SH-SY5Y (cell line): ENCODE measurements around the gene ADGRL3.

Experiments
- GATA2 ChIP-seq: IDR thresholded peaks from 2 replicates; pipeline ENCODE4 v1.6.1; 2011; ENCODE audit warnings: mild to moderate bottlenecking, low read depth, low read length
- GATA3 ChIP-seq: IDR thresholded peaks from 2 replicates; pipeline ENCODE4 v1.6.1; 2011; ENCODE audit warnings: low read depth, mild to moderate bottlenecking, low read length, moderate library complexity

The ADGRL3 gene

DNA sequence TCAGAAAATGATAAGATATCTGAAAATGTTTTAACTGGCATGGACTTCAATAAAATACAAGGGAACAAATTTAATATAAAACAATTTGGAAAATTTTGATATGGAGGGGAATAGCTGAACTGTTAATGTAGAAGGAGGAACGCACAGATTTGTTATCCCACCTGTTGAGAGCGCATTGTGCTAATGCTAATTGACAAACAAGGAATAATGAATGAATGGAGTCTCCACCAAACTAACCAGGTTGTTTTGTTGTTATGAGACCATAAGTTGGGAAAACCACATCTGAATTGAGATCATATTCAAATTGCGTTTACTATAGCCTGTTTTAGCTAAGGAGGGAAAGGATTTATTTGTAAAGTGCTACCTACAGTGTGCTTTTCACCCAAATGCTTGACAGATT lies 195.6 kb downstream of the ADGRL3 start:
- TF ChIP-seq GATA3 (no peak), GATA2 (no peak)

DNA sequence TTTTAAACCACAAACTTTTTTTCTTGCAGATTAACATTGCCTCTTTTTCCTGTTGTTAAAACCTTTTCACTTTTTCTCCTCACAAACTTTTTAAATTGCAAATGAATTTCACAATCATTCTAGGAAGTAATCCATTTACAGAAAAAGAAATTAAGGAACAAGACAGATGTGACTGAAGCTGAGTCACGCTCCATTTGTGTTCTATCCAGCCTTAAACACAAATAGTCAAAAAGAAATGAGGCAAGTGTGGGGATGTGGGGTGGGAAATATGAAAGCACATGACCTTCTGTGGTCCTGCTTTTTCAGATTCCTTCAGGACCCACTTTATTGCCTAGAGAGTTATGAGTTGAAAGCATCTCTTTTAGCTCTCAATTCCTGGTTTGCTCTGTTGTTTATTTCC lies 197.0 kb downstream of the ADGRL3 start:
- TF ChIP-seq GATA2 (no peak), GATA3 (no peak)

DNA sequence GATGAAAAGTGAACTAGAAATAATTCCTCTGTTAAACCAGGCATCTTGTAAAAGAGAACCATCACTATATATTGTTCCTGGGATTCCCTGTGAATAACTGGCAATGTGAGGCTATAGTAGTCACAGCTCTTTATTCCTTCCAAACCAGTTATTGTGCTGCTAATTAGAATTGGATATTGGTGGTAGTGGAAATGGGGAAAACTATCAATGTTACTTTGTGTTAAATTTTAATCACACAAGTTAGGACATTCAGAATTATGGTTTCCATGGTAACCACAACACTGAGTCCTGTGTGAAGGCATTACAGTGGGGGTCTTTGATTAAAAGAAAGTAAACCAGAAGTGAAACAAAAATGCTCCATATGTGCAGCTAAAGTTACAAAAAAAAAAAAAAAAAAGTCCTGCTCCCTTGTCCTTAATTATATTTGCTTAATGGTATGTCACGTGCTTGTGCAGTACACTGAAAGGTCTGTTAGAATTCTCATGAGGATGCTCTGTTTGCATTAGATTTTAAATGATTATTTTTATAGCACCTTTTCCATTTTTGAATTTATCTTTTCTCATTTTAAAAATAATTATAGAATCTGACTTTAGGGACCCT lies 200.4 kb downstream of the ADGRL3 start:
- no peak for TF ChIP-seq GATA3
- TF ChIP-seq GATA2, result no peak

DNA sequence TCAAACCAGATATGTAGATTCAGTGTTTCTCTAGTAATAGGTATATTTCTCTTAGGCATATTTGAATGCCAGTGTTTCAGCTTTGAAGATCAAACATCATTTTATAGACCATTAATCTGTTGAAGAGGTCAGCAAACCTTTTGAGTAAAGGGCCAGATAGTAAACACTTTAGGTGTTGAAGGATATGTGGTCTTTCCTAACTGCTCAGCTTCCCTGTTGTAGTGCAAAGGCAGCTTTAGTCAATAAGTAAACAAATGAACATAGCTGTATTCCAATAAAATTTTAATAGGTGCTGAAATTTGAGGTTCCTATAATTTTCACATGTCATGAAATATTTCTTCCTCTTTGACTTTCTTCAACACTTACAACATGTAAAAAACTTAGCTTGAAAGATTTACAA lies 201.6 kb downstream of the ADGRL3 start:
- TF ChIP-seq GATA2 (no peak), GATA3 (no peak)

DNA sequence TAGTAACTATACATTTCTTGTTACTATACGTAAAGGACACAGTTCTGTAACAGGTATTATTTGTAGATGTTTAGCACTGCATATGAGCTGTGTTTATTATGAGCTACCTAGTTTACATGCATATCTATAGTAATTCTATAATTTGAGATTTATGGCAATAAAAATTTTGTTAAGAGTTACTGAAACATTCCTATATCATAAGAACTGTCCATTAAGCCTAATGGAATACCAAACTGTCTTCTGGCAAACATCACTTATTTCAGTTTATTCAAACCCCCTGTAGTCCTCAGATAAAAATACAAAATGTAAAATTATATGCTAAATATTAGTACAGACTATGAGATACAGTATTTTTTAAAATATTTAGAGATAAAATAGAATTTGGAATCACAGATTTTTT lies 205.2 kb downstream of the ADGRL3 start:
- TF ChIP-seq GATA2 (no peak), GATA3 (no peak)

DNA sequence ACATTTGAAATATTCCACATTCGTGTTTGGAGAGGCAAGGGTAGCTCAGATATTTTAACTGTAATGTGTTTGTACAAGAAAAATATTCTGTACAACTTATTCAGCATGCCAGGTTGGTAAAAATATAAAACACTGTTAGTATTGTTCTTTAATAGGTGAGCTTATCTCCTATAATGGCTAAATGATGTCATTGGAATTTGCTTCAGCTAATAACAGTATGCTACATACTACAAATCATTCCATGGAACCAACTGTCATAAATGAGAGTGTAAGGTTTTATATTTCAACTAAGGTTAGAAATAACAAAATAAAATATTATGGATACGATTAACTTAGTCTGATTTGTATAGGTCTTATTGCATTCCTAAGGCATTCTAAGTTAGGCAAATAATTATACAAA lies 206.6 kb downstream of the ADGRL3 start:
- TF ChIP-seq GATA3 (no peak), GATA2 (no peak)

DNA sequence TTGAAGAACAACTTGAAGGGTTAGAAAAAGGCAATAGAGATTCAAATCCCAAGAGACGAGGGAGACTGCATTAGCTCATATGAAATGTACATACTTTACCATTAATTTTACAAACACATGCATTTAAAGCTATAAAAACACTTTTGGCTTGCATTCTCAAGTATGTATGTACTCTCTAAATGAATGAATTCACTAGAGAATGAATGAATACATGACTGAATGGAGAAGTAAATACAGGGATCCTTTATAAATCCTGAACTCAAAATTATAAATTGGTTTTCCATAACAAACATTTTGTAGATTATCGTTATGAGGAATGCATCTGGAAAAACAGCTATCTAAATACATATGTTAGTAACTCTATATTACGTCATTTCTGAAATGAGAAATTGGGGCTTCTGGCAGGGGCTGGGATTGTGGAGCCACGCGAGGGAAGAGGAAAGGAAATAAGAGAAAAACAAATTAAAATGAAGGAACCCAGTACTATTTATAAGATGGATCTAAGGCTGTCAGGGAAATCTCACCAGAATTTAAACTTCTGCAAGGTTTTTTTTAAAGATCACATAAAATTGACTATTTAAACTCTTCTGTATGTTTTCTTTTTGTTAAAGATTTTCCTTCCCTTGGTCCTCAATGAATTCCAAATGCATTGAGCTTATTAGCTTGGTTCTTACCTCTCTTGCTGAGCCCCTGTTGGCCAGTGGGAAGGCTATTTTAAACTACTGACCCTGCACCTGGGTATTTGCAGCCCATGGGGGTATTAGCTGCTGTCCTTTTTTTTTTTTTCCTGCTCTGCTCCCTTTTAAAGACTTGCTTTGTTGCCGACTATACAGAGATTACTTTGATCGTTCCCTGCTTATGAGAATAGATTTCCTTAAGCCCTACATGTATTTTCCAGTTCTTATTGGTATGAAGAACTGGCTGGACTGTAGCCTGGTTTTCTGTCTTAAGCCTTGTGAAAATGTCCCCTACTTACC lies 207.8 kb downstream of the ADGRL3 start:
- TF ChIP-seq GATA3, result no peak
- TF ChIP-seq GATA2, result no peak

DNA sequence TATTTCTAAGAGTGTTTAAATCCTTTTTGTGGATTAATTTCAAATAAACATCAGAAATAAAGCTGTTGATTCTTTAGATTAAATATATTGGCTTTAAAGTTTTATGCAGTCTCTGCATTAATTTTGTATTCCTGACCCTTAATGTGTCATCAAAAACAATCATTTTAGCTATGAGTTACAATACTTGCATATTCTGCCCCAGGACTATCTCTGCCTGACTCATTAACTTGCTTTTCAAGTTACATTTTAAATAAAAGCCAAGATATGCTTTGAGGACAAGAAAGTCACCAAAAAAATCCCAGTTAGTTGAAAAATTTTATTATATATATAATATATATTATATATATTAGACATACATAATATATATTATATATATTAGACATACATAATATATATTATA lies 208.7 kb downstream of the ADGRL3 start:
- no peak for TF ChIP-seq GATA3
- no peak for TF ChIP-seq GATA2

DNA sequence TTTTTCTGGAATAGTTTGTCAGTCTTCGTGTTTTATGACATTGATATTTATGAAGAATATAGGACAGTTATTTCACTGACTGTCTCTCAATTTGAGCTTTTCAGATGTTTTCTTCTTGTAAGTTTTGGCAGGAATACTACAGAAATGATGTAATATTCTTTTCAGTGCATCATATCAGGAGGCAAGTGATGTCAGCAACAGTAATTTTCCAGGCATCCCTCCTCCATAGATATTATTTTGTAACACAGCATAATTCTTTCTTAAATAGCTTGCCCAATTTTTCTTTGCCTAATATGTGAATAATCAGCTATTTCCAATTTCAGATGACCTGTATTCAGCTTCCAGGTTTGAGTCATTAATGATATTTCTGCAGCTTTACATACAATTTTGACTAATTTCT lies 211.1 kb downstream of the ADGRL3 start:
- no peak for TF ChIP-seq GATA2

DNA sequence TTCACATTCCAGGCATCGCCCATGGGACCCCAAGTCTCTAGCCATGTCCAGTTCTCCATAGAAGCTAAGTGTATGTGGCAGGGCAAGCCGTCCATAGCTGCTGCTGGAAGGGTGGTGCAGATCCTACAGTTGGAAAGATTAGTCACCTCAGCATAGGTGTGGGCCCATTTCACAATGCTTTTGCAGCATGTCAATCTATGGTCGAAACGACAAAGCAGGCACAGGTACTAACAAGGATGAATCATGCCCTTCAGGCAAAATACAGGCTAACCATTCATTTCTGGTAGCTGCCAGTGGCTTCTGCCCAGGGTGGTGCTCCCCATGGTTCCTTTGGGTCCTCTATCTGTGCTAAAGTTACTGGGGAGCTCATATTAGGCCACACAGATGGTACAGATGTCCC lies 225.2 kb downstream of the ADGRL3 start:
- no peak for TF ChIP-seq GATA3
- no peak for TF ChIP-seq GATA2

DNA sequence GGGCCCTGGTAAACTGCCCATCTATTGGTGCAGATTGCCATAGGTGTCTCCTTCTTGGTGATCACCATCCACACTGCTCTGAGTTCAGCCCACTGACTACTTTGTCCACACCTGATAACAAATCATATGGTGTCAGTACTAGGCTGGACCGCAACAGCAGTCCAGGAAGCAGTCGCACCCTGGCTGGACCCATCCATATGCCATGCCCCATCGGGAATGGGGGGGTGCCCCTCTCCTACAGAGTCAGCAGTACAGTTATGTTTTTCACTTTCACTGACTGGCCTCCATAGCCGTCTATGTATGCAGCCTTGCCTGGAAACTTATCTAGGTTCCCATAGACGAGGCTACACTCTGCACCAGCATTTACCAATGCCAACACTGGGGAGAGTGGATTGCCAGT lies 226.1 kb downstream of the ADGRL3 start:
- TF ChIP-seq GATA3, result no peak
- TF ChIP-seq GATA2, result no peak

DNA sequence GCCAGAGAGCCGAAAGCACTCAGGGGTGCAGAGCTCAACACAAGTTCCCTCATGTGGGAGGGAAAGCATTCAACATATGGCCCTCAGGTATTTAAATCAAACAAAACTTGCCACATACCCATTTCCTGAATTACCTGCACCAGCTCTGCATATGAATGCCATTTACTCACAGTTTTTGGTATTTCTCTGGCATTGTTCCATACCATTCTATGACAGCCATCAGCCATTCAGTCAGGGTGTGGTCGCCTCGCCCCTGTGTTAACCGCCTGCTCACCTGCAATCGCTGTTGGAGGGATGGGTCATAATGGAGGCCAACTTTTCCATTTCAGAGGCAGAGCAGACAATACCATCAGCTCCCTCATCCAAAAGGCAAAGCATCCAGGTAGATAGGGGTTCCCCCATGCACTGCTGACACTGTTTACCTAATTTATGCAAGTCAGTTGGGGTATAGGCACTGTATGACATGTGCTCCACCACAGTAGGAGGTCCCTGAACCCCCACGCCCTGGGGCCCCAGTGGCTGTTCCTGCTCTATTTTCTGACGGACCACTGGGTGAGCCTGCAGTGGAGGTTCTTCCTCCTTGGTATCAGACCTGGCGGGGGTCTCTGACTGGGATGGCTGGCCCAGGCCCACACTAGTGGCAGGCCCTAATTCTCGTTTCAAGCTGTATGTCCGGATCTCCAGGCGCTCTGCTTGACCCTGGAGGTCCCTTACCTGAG lies 227.1 kb downstream of the ADGRL3 start:
- TF ChIP-seq GATA2 (no peak), GATA3 (no peak)

DNA sequence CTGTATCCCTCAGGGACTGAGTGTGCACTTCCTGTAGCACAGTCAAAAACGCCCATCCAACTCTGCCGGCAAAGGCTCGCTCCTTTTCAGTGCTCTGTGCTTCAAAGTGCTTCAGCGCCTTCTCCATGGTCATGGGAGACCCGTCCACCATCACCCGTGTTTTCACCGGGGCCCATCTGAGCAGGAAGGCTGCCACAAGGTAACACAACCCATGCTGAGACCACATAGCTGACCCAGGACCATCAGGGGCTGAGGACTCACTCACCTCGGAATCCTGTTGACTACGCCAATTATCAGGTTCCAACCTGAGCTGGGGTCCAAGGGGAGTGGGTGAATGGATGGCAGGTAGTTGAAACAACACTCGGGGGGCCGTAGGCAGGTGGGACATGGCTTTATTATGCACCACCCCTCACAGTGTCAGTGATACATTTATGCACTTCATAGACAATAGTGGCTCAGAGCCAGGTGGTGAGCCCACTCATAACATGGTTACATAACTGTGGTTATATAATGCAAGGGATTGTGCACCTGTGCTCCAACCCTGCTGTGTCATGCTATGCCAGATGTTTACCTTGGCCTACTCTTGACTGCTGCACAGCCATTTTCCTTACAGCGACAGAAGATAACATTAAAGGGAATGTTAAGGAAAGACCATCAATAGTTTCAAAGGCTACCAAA lies 227.8 kb downstream of the ADGRL3 start:
- TF ChIP-seq GATA3 (no peak), GATA2 (no peak)

DNA sequence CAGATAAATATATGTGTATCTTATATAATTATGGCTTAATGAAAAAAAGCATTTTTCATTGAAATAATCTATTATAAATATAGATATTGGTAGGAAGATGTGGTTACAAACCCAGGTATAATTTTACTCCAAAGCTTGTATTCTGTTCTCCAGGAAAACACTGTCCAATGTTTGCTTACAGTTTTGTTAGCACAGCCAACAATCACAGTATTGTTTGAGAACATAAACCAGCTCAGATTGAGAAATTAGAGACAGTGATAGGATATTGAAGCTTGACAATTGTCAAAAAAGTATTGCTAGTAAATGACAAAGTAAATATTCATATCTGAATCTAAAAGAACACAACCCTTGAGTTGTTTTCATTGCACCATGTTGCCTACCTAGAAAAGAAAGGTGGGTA lies 228.8 kb downstream of the ADGRL3 start:
- no peak for TF ChIP-seq GATA2
- no peak for TF ChIP-seq GATA3

DNA sequence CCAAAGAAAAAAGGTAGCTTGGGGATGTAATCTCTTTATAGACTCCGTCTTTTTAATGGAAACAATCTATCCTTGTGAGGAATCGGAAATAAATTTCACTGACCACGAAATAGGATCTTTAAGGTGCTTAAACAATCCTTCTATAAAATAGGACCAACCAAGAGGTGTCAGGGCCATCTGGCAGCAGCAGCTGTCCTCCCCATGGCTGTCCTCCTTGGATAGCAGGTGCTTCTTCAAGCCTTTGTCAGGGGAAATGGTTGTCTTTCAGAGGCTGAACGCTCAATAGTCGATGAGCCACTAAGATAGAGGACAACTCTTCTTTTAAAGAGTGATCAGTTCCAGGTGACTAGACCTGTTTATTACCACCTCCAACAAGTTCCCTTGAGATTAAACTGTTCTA lies 231.0 kb downstream of the ADGRL3 start:
- TF ChIP-seq GATA2 (no peak), GATA3 (no peak)
